ENCODE measurements around the gene C2CD4D.
A peak's percentile ranks its signal among the peaks of the same experiment; 100 is the strongest.
"Not testable (repeated sequence)": the region's sequence is repeated elsewhere in the genome, so short reads cannot be mapped to it uniquely, and the experiment has no call there.

C2CD4D gene

DNA sequence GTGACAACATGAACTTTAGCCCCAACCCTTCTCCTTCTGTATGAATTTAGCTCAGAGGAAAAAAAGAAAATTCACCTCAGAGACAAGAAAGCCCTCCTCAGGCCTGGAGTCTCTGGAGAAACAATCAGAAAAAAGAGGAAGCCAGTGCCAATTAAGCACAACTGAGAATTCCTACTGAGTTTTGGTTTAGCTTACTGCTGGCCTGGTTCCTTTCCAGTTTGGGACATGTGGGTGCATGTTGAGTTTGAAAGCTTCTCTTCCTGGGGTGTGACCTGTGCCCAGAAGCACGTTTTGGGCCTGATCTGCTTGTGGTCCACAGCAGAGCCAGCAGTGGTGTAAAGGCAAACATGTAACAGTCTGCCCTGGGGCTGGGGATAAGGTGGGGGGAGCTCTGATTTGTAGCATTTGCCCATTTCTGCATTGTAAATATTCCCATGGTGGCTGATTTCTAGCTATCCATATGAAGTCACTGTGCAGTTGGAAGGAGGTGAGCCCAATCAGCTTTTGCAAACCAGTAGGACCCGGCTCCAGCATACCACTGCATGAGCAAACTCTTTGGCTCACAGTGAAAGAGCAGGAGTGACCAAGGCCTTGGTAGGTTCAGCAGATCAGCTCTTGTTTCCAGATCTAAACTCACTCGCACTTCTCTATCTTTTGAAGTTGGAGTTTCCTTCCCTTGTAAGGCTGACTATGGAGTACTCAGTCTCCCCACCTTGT is 18.6 kb upstream of the C2CD4D start:
- no peak for DNase-seq

DNA sequence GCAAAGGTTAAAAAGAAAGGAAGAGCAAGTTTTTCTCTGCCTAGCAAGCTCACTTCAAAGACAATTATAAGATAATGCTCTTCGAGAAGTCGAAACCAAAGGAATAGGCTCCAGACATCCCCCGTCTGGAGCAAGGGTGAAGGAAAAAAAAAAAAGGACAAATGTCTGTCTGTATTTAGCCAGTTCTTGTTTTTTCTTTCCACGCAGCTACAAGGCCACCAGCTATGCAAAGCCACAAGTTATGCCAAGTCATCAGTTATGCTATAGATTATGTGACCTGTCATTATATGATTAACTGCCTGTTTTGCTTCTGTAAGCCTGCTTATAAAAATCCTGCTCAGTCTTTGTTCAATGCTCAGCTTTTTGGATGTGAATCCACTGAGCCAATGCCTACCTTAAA is 16.3 kb upstream of the C2CD4D start:
- DNase-seq, result no peak

DNA sequence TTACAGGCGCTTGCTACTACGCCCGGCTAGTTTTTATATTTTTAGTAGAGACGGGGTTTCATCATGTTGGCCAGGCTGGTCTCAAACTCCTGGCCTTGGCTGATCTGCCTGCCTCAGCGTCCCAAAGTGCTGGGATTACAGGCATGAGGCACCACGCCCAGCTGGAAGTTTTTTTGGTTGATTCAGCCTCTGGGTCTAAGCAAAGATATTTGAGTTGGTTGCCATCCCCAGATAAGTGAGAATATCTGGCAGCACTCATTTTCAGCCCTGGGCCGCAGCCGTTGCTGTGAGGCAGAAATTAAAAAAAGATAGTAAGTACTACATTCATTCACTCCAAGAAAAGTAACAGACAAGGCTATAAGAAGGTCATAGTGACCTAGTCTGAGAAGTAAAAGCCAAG is 15.9 kb upstream of the C2CD4D start:
- not testable (repeated sequence) for DNase-seq

DNA sequence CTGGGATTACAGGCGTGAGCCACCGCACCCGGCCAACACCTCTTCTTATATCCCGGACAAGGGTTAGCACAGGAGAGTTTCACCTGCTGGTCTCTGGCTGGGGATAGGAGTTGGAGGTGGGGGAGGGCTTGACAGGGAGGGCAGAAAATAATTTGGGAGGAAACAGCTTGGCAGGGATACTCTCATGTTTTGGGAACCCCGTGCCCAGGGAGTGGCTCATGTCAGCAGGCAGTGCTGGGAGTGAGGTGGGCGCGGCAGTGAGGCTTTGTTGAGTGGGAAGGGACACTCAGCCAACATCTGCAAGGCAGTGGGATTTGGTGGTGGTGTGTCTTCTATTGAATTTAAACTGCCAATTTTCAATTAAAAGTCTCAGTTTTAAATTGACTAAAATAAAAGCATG is 15.0 kb upstream of the C2CD4D start:
- DNase-seq, result no peak

DNA sequence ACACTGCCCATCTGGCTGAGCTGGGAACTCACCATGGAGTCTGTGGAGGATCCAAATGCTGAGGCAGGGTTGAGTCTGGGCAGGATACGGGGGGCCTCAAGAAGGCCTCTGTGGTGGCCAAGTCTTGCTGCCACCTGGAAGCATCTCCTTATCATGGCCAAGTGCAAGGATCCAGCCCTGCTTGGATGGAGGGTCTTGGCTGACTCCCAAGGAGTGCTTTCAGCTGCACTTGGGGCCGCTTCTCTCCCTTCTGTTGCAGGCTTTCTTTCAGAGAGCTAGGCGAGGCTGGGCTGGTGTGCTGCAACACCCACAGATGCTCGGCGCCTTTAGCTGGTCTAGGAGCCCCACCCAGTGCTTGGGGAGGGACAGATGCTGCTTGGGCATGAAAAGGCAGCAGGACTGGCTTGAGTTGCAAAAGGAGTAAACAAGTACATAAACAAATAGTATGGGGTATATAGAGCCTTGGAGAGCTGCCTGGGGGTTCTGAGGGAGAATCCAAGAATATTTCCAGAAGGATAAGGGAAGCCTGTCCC is 13.9 kb upstream of the C2CD4D start, which contains the start of gene THEM5:
Gene THEM5 (minus strand): TSS at position 302 of the 533 bp plus-strand sequence. CDS start 147 bp downstream, at position 155.
- no peak for DNase-seq

DNA sequence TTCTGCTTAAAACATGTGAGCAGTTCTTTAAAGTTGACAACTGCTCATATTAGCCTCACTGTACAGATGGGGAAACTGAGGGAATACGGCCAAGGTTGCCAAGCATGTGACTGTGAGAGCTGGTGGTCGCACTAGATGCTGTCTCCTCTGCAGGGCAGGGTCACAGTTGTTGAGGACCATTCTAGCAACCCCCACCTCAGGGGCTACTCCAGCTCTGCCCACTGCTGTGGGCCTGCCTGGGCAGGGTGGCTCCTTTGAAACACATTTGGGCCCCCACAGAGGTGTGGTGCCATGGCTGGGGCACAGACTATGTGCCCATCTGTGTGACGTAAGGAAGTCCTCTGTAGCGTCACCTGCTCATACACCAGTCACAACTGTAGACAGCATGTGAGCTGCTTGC is 13.1 kb upstream of the C2CD4D start:
- no peak for DNase-seq

DNA sequence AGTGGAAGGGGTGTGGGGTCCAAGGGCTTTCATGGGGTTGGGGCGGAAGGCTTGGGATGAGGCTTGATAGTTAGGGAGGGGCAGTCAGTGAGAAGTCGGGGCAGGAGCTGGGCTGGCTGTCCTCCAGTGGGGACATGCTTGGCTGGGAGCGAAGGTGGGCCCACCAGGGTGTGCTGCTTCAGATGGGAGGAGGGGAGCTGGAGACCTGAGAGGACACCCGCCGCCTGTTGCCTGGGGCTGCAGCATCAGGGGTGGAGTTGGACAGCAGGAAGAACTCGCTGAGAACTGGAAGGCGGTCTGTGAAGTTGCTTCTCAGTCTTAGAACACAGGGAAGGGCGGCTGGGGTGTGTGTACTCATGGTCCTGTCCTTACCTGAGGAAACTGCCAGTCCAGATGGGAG is 12.3 kb upstream of the C2CD4D start:
- no peak for DNase-seq

DNA sequence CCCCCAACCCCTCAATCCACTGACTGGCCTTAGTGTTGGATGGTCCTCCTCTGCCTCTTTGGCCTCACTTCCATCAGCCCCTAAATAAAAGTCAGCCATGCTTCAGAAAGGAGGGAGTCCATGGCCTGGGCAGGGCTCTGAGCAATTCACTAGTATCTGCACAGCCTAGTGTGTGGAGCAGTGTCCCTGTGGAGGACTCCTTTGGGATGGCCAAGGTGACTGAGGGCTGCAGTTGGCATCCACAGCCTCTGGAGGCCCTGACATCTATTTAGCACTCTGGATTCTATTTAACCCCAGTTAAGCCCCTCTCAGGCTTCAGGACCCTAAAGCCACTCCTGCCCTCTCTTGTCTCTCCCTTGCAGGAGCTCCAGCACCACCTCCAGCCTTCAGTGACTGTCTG is 10.3 kb upstream of the C2CD4D start:
- DNase-seq, result no peak

DNA sequence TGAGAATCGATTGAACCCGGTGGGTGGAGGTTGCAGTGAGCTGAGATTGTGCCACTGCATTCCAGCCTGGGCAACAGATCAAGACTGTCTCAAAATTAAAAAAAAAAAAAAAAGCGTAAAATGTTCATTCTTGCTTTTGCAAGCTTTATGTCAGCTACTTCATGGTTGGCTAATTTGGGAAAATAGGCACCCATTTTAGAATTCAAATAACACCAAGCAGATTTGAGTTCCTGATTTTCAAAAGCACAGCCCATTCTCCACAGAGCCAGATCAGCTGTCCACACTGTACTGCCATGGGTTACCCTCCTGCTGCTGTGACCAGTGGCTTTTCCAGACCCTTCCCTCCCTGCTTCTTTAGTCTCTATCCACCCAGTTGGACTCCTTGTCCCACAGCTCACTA is 9.5 kb upstream of the C2CD4D start:
- DNase-seq, result no peak

DNA sequence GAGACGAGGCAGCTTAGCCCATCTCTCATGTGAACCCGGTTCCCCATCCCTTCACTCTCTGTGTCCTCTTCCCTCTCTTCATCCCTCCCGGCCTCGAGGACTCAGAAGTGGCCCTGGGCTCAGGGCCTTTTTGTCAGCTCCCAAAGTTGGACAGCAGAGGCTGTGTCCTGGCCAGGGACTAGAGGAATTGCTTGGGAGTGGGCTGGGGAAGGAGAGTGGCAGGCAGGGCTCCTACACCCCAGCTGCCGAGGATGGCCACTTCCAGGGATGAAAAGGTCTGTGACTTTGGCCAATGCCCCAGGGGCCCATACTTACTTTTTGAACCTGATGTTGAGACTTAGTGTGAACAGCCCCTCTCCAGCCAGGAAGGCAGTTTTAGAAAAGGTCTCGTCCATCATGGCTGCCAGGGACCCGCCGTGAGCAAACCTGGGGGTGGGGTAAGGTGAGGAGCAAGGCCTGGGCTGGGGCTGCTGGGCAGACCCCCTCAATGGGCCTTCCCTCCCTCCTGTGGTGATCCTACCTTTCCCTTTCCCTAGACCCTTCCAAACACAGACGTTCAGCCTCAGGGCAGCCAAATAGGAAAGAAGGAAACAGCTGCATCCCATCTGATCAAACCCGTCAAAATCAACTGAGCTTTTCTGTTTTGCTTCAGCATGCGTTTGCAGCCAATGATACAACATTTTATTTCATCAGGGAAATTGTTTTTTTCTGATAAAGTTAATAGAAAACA is 8.4 kb upstream of the C2CD4D start:
- no peak for DNase-seq

DNA sequence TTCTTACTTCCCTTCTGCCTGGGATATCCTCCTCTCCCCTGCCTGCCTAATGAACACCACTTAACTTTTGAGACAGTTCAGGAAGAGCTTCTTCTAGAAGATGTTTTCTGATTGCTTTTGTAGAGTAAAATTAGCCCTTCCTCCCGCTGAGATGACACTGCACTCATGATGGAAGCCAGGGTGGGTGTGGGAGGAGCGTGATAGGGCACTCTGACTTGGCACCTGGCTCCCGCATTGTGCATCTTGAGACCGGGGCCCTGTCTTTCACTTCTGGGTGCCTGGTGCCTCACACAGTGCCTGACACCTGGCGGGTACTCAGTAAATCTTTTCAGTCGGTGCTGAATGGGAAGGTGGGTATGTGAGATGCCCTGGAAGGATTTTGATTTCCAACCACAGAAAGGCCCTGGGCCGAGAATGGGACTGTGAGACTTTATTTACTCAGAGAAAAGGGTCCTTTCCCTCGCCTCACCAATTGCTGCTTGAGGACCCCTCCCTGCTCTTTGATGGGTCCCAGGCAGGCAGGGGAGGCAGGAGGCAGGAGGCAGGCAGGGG is 7.1 kb upstream of the C2CD4D start:
- DNase-seq, result no peak

DNA sequence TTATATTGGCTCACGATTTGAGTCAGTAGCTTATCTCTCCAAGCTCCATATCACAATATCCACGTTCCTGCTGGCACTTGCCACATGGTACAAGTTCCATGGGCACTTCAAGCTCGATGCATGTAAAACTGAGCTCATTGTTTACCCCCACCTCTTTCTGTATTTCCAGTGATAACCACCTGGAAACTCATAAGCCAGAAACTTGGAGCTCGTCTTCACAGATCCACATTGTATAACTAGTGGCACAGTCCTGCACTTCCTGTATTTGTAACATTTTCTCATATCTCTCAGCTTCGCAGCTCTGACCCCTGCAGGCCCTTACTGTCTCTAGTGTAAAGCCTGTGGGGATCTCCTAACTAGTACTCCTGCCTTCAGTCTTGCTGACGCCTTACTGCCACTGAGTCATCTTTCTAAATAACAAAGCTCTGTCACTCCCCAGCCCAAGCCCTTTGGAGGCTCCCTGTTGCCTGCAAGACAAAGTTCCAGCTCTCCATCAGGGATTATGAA is 6.5 kb upstream of the C2CD4D start:
- no peak for DNase-seq

DNA sequence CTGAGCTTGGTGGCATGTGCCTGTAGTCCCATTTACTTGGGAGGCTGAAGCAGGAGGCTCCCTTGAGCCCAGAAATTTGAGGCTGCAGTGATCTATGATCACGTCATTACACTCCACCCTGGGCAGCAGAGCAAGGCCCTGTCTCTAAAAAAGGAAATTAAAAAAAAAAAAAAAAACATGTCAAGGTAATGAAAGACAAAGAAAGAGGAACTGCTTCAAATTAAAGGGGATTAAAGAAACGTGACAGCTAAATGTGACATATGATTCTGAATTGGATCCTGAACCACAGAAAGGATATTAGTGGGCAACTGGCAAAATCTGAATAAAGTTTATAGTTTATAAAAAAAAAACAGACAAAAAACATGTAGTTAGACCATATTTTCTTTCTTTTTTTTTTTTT is 3.8 kb upstream of the C2CD4D start:
- DNase-seq, result no peak

DNA sequence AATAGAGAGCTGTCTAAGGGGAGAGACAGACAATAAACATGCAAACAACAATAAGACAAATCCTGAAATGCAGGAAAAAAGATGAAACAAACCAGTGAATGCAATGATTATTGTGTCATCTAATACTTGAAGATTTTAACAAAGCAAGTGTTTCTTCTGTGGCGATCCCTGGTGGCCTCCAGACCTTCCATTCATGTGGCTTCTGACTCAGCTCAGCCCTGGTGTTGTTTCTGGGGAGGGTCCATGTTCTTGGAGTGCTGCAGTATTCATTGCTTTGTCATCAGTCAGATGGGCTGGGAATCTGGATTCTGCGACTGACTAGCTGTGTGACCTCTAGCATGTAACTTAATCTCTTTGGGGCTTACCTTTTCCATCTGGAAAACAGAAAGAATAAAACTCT is 1.5 kb upstream of the C2CD4D start:
- DNase-seq, result no peak

DNA sequence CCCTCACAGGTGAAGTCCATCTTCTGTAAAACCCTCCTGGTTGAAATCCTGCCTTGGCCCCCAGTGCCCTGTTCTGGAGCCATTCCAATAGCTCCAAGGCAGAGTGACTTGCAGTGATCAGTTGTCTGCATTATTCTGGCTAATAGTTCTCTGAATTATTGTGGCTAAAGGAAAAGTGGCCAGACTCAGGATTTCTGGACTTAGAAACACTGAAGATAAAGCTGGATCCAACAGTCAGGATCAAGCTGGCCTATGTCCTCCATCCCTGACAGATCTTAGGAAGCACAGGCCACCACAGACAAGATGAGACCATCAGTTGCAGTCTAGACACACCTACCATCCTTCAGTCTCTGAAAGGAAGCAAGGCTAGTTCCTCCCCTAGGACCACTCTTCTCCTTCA is 801 bp upstream of the C2CD4D start:
- DNase-seq, result no peak

DNA sequence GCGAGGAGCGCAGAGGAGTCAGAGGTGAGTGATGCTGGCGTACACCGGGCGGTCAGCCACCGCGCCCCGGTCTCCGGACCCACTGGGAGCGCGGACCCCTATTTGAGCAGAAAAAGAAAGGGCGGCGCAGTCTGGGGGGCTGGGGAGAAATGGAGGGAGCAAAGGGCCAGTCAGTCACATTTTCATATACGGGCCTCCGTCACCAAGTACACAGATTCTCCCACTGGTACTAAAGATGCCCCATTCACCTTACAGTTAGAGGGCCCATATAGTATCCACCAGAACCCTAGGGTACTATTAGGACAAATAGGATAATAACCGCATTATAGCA is 573 bp downstream of the C2CD4D start:
- no peak for DNase-seq

DNA sequence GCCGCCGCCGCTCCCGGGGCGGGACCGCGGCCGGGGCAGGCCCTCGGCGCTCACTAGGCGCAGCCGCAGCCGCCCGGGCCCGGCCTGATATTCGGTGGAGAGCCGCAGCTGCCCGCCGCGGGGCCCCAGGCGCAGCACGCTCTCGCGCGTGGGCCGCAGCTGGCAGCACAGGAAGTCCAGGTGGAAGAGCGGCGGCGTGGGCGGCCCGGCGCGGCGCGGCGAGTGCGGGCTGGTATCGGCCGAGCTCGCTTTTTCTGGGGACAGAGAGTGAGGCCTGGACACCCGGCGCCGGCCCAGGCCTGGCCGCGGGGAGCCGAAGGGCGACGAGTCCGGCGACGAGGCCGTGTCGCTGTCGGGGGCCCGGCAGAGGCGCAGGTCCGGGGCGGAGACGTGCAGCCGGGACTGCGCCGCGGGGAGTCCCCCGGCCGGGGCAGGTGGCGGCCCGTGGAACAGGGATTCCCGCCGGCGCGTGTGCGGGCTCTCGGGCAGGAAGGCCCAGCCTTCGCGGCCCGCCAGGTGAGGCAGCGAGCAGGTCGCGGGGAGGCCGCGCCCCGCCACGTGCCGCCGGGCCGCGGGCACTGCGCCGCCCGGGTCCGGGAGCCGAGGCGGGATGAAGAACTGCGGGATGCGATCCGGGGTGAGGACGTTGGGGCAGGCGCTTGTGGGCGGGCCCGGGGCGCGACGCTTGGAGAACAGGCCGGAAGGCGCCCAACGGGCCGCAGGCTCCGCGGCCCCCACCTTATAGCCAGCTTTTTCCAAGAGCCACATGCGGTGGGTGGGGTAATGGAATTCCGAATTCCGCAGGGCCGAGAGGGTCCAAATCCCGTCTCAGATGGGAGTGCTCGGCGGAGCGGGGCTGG is 1.2 kb downstream of the C2CD4D start:
- DNase-seq, result peak; percentile 34

DNA sequence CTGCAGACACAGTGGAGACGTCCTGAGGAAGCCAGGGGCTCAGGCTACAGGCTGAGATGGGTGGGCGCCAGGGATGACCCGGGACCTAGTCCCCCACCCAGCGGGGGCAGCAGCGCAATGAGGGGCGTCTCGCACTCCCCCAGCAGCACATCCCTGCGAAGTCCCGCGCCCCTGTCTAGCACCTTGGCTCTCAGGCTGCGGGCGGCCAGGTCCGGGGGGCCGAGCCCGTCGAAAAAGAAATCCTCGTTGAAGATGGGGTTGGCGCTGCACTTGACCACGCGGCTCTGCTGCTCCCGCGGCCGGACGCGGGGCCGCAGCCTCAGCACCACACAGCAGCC is 1.8 kb downstream of the C2CD4D start:
- DNase-seq, result peak; percentile 37

DNA sequence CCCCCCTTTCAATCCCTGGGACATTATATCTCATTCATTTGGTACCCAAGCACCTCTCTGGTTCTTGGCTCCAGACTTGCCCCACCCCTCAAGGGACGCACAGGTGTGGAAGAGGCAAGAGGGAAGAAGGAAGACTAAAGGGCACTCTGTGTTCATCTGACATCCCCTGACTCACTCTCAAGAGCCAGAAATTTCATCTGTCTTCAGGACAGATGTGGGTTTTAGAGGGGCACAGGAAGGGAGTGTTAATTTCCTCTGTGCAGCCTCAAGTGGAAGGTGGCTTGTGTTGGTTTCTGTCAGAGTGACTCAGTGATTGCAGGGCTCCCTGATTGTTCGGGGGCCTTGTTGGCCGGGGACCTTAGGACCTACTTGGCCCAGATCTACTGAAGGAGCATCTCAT is 2.4 kb downstream of the C2CD4D start:
- DNase-seq, result no peak

DNA sequence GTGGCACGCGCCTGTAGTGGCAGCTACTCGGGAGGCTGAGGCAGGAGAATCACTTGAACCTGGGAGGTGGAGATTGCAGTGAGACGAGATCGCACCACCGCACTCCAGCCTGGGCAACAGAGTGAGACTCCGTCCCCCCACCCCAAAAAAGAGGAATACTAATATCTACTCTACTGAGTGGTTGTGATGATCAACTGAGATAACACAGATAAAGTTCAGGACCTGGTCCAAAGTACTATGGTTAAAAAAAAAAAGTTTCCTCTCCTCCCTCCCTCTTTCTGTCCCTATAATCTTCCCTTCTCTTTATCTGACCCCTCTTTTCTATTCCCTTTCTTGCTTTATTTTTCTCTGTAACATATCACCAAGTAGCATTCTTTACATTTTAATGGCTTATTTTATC is 4.0 kb downstream of the C2CD4D start:
- DNase-seq, result no peak

DNA sequence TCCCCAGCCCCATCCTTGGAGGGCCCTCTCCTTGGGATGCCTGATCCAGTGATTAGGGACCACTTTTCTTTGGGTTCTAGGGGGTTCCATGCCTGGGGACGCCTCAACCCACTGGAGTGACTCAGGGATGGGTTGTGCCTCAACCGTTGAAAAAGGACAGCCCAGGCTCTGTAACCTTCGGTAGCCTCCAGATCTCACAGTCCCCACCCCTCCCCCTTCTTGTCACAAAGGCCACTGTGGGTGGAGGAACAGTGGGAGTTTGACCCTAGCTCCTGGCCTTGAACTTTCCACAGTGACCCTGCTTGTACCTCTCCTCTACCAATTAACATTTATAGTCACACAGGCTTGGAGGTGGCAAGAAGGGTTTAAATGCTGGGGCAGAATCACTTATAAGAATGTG is 5.4 kb downstream of the C2CD4D start:
- no peak for DNase-seq

DNA sequence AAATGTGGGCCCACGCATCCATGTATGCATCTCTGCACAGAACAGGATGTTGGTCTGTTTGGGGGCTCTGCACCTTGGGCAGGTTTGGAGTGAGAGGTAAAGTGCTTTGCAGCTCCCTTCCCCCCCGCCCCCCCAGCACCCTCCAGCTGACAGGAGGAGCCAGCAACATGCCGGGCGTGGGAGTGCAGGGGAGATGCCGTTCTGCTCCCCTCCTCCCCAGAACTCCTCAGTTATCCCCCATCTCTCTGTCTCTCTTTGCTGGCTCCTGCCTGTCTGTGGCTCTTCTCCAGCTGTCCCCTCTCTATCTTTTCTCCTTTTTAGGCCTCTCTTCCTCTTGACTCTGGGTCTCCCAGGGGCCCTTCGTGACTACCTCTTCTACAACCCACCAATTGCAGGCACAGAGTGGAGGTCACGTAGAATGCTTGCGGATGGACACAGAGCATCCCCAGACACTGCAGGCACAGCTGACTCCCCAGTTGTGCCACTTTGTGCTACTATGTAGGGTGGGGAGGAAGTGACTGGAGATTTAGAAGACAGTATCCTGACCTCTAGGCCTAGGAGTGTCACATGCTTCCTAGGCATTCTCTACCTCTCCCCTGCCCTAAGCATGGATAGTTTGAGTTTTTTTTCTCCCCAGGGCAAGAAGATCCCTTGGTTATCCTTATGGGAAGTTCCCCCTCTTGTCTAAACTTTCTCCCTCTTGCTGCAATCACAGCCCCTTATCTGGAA is 6.3 kb downstream of the C2CD4D start:
- no peak for DNase-seq
